Brain microvascular endothelial cell (primary cell): ENCODE results near the gene DENND2C.

ENCODE experiments used
- DNase-seq: peaks from one replicate; pipeline ENCODE4 v3.0.0-alpha.2; 2020
- H3K27ac ChIP-seq: fragments of 250-450 bp; sonication (Bioruptor Pico); 2 replicates; pipeline ENCODE4 v1.5.1; 2020; ENCODE audit warnings: mild to moderate bottlenecking, moderate library complexity
- H3K27me3 ChIP-seq: fragments of 250-450 bp; sonication (Bioruptor Pico); replicated peaks from 2 replicates; pipeline ENCODE4 v1.5.1; 2020; ENCODE audit warnings: mild to moderate bottlenecking
- H3K36me3 ChIP-seq: fragments of 250-450 bp; sonication (Bioruptor Pico); replicated peaks from 2 replicates; pipeline ENCODE4 v1.5.1; 2020; ENCODE audit warnings: mild to moderate bottlenecking
- H3K4me3 ChIP-seq: 2 replicates; pipeline ENCODE4 v1.5.1; 2011; ENCODE audit warnings: low read depth, mild to moderate bottlenecking, control low read depth, low read length, moderate library complexity
- in situ Hi-C: cut with HindIII; loops from 2 replicates; pipeline ENCODE4 v1.10.0; 2017; ENCODE audit warnings: low sequenced_read_pairs, low pct_ligation_motif_present
- TF ChIP-seq, protein P1 (sequence below): IDR thresholded peaks from 2 replicates; pipeline ENCODE4 v1.5.1; 2011; ENCODE audit warnings: low read depth, mild to moderate bottlenecking, moderate library complexity, low read length, control low read depth, inconsistent platforms; ENCODE audit errors: missing control alignments

Gene DENND2C

DNA sequence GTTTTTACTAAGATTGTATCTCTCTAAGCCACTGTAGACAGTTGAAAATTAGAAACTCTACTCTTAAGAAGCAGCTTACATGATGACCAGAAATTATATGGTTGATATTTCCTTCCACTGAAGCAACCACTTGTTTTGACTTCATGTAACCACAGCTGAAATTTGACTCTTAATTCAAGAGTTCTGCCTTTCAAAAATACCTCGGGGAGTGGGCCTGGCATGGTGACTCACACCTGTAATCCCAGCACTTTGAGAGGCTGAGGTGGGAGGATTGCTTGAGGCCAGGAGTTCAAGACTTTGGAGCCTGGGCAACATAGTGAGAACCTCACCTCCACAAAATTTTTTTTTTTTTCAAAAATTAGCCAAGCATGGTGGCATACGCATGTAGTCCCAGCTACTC, 21.2 kb upstream of the DENND2C start:
- TF ChIP-seq, protein P1, sequence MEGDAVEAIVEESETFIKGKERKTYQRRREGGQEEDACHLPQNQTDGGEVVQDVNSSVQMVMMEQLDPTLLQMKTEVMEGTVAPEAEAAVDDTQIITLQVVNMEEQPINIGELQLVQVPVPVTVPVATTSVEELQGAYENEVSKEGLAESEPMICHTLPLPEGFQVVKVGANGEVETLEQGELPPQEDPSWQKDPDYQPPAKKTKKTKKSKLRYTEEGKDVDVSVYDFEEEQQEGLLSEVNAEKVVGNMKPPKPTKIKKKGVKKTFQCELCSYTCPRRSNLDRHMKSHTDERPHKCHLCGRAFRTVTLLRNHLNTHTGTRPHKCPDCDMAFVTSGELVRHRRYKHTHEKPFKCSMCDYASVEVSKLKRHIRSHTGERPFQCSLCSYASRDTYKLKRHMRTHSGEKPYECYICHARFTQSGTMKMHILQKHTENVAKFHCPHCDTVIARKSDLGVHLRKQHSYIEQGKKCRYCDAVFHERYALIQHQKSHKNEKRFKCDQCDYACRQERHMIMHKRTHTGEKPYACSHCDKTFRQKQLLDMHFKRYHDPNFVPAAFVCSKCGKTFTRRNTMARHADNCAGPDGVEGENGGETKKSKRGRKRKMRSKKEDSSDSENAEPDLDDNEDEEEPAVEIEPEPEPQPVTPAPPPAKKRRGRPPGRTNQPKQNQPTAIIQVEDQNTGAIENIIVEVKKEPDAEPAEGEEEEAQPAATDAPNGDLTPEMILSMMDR = no peak
- H3K36me3 ChIP-seq = no peaks in the 10 kb centered on the region
- H3K27ac ChIP-seq = no peak overlapping the region
- H3K27me3 ChIP-seq = peaks cover 2% of the 10 kb centered on the region
- no peak for DNase-seq
- H3K4me3 ChIP-seq = no peak overlapping the region
- in situ Hi-C loops = no loop called here

DNA sequence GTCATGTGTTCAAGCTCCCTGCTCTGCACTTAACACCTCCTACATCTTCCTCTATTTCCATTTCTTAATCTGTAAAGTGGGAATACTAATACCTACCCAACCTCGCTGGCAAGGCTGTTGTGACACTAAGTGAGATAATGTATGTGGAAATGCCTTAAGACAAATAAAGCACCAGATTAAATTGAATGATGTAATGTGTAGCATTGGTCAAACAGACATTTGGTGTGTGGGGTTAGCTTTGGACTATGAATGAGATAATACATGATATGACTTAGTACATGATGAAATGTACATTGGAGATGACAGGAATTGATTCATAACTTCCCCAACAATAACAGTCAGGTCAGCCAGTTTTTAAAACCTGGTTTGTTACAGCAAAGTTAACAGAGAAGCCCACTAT, 20.3 kb upstream of the DENND2C start:
- in situ Hi-C loops = no loop called here
- TF ChIP-seq, protein P1 = no peak

DNA sequence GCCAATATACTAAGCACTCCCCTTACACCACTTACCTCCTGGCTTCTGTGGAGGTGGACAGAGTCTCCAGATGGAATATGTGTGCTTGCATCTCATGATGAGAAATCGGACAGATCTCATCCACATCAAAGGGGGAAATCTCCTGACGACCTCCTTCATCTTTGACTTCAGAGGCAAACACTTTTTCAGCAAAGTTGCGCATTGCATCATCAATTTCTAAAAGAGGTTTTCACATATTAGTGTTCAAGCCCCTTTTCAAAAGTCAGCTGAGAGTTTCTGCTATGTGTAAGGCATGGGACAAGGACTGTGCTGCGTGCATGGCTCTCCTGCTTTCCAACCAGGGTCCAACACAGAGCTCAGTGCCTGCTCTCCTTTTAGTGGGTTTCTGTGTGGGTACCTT, 18.7 kb upstream of the DENND2C start:
- TF ChIP-seq, protein P1 = no peak
- no peak for DNase-seq
- in situ Hi-C loops = no loop called here

More for the DNA sequence above, 20.3 kb upstream of the DENND2C start:
- no peaks in the 10 kb centered on the region for H3K36me3 ChIP-seq
- DNase-seq = no peak
- peaks cover 2% of the 10 kb centered on the region for H3K27me3 ChIP-seq
- H3K4me3 ChIP-seq = no peak overlapping the region
- no peak overlapping the region for H3K27ac ChIP-seq

DNA sequence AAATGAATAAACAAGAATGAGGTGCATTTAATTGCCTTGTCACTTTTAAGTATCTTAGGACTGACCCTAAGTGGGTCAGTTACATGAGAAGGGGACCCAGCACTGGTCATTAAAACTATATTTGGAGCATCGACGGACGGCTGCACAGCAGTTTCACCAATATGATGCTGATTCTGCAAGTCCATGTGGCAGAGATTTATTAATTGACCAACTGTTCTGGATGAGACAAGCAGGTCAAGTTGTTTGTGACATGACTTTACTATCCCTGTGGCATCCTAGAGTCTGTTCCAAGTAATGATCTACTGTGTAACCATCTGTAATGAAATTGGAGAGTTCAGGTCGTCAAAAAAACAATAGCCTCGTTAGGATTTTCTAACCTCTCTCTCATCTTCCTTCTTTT, 16.0 kb upstream of the DENND2C start:
- H3K27me3 ChIP-seq = peaks cover 2% of the 10 kb centered on the region
- no peak overlapping the region for H3K4me3 ChIP-seq
- no peak overlapping the region for H3K27ac ChIP-seq
- H3K36me3 ChIP-seq = no peaks in the 10 kb centered on the region
- TF ChIP-seq, protein P1 = no peak
- DNase-seq = no peak
- in situ Hi-C loops = no loop called here

More for the DNA sequence above, 18.7 kb upstream of the DENND2C start:
- no peak overlapping the region for H3K27ac ChIP-seq
- no peak overlapping the region for H3K4me3 ChIP-seq
- peaks cover 2% of the 10 kb centered on the region for H3K27me3 ChIP-seq
- H3K36me3 ChIP-seq = no peaks in the 10 kb centered on the region

DNA sequence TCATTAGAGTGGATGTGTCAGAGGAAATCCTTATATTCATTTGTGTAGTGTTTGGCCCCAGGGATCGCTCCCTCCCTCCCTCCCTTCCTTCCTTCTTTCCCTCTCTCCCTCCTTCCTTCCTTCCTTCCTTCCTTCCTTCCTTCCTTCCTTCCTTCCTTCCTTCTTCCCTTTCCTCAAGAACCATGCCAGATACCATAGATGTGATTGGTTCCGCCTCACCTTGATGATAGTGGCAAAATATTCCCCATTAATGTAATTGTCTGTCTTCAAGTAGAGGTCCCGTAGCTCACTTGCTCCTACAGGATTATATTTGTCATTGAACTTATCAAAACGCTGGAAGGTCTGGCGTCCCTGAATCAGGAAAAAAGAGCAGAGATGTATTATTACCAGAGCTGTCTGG, 7.8 kb upstream of the DENND2C start:
- no peak overlapping the region for H3K27ac ChIP-seq
- TF ChIP-seq, protein P1 = no peak
- no peak overlapping the region for H3K4me3 ChIP-seq
- DNase-seq = no peak
- H3K27me3 ChIP-seq = no peaks in the 10 kb centered on the region
- in situ Hi-C loops = no loop called here
- H3K36me3 ChIP-seq = no peaks in the 10 kb centered on the region

DNA sequence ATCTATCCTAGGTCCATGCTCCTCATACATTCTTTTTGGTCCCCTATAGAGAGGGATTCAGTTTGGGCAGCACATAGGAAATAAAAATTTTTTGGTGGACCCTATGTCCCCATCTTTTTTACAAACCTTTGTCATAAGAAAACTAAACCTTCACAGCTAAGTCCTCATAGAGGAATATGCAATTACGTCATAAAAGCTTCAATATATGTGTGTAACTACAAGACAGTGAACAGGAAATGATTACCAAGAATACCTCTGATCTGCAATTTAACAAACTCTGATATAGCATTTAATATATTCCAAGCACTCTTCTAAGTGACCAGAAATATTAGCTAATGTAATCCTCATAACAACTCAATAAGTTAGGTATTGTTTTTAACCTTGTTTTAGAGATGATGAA, 6.3 kb upstream of the DENND2C start:
- Histone ChIP-seq H3K27ac (no peak overlapping the region), H3K27me3 (no peaks in the 10 kb centered on the region), H3K36me3 (no peaks in the 10 kb centered on the region), H3K4me3 (no peak overlapping the region)
- in situ Hi-C loops = no loop called here
- TF ChIP-seq, protein P1 = no peak
- DNase-seq = no peak
